Caco-2 (cell line): ENCODE data around the gene NEDD1. TPM values are rescaled to one million over a fixed set of nuclear protein-coding genes. Genes with fewer than 3 reads are reported as not detected.

Experiments
- BruUV-seq: library from RNA; stranded (reverse); fragments of 400-500 nt; replicated peaks from 2 replicates; lab custom pipeline; 2021; lab: Mats Ljungman, UMichigan
- CTCF ChIA-PET: fragments of 300-600 bp; sonication (Branson Sonifier 250); formaldehyde crosslinking; loops from one replicate; lab custom pipeline; 2022; ENCODE audit warnings: antibody characterized with exemption; lab: Charles Lee
- POLR2A ChIA-PET: fragments of 300-600 bp; sonication (Branson Sonifier 250); formaldehyde crosslinking; loops from one replicate; lab custom pipeline; 2022; ENCODE audit warnings: antibody characterized with exemption; lab: Charles Lee
- DNase-seq, 2 experiments: peaks; one replicate each; pipeline versions ENCODE4 v3.0.0 to v3.0.0-alpha.2; 2020 to 2022
- H3K27me3 ChIP-seq: replicated peaks from 2 replicates; pipeline ENCODE4 v1.6.0; 2011; ENCODE audit warnings: low read length; ENCODE audit not compliant: control insufficient read depth, insufficient read depth
- H3K36me3 ChIP-seq: 2 replicates; pipeline ENCODE4 v1.5.1; 2011; ENCODE audit warnings: low read length; ENCODE audit not compliant: control insufficient read depth, insufficient read depth
- H3K4me1 ChIP-seq: fragments of 250-450 bp; sonication (Bioruptor Pico); 2 replicates; pipeline ENCODE4 v1.5.1; 2020; ENCODE audit warnings: mild to moderate bottlenecking
- H3K4me3 ChIP-seq: 2 replicates; pipeline ENCODE4 v1.5.1; 2011; ENCODE audit warnings: low read depth, mild to moderate bottlenecking, control low read depth, low read length
- H3K9me3 ChIP-seq: fragments of 250-450 bp; sonication (Bioruptor Pico); 2 replicates; pipeline ENCODE4 v1.5.1; 2020; ENCODE audit warnings: mild to moderate bottlenecking, moderate library complexity
- H3K27ac Mint-ChIP-seq: one replicate; pipeline ENCODE4 v1.8.0; 2022; ENCODE audit warnings: mixed read lengths; ENCODE audit not compliant: unreplicated experiment
- H3K27me3 Mint-ChIP-seq: one replicate; pipeline ENCODE4 v1.8.0; 2022; ENCODE audit warnings: mixed read lengths; ENCODE audit not compliant: insufficient read depth, unreplicated experiment
- H3K36me3 Mint-ChIP-seq: one replicate; pipeline ENCODE4 v1.8.0; 2022; ENCODE audit warnings: mild to moderate bottlenecking, mixed read lengths; ENCODE audit not compliant: insufficient read depth, unreplicated experiment
- H3K4me1 Mint-ChIP-seq: one replicate; pipeline ENCODE4 v1.8.0; 2022; ENCODE audit warnings: low read depth, mixed read lengths; ENCODE audit not compliant: unreplicated experiment
- H3K4me3 Mint-ChIP-seq: one replicate; pipeline ENCODE4 v1.8.0; 2022; ENCODE audit warnings: mild to moderate bottlenecking, moderate library complexity, mixed read lengths; ENCODE audit not compliant: unreplicated experiment
- H3K9me3 Mint-ChIP-seq: one replicate; pipeline ENCODE4 v1.8.0; 2022; ENCODE audit warnings: mixed read lengths; ENCODE audit not compliant: unreplicated experiment
- CTCF ChIP-seq, 2 experiments: fragments of 200-600 bp in 1 of 2; IDR thresholded peaks; 1 replicate in 1 of 2; 2 replicates in 1 of 2; pipeline versions ENCODE4 v1.5.1 to v1.8.0; 2011 to 2022; ENCODE audit warnings: antibody characterized with exemption in 1 of 2, control low read depth in 1 of 2, inconsistent platforms in 1 of 2, low read depth in 1 of 2, low read length in 1 of 2, mild to moderate bottlenecking in 1 of 2, moderate library complexity in 1 of 2; ENCODE audit not compliant: insufficient read depth in 1 of 2, severe bottlenecking in 1 of 2, unreplicated experiment in 1 of 2
- intact Hi-C: fragments of 100-400 bp; cut with micrococcal nuclease; formaldehyde crosslinking; loops from one replicate; pipeline ENCODE4 v1.10.0; 2022; ENCODE audit not compliant: unreplicated experiment
- total RNA-seq: library from RNA; stranded (reverse); gene quantifications from 2 replicates; pipeline ENCODE4 v1.2.3, GENCODE V29; 2022

Gene NEDD1
- total RNA-seq, 1 experiment from 2014 or later, result 21.9 TPM

- no peaks in the 10 kb centered on the region for H3K4me1 Mint-ChIP-seq
- H3K36me3 Mint-ChIP-seq, result no peaks in the 10 kb centered on the region
- ChIA-PET CTCF (no interaction called here), POLR2A (no interaction called here)
- H3K4me1 ChIP-seq, result no peaks in the 10 kb centered on the region
- no TSS peak for BruUV-seq
- H3K4me3 ChIP-seq, result no peak overlapping the region
- H3K9me3 Mint-ChIP-seq, result no peaks in the 10 kb centered on the region
- no peaks in the 10 kb centered on the region for H3K36me3 ChIP-seq
- no peak for TF ChIP-seq CTCF (IDR thresholded peaks at IDR 0.05; ENCODE audit: insufficient read depth in 1 of 2, low read depth in 1 of 2, low read length in 1 of 2, severe bottlenecking in 1 of 2, unreplicated experiment in 1 of 2)
- no peak overlapping the region for H3K27ac Mint-ChIP-seq
- no peak overlapping the region for H3K4me3 Mint-ChIP-seq
- peaks cover 21% of the 10 kb centered on the region for H3K27me3 Mint-ChIP-seq
- H3K27me3 ChIP-seq, result no peaks in the 10 kb centered on the region
- H3K9me3 ChIP-seq, result no peaks in the 10 kb centered on the region
- no peak for DNase-seq
- intact Hi-C loops, result loop anchor here (5.0 kb wide), 1 partner anchor 152 kb away; no protein-coding TSS in a partner anchor
Measured at GRCh38 chr12:96994900-96995299, 87.8 kb downstream of the NEDD1 start.

DNA sequence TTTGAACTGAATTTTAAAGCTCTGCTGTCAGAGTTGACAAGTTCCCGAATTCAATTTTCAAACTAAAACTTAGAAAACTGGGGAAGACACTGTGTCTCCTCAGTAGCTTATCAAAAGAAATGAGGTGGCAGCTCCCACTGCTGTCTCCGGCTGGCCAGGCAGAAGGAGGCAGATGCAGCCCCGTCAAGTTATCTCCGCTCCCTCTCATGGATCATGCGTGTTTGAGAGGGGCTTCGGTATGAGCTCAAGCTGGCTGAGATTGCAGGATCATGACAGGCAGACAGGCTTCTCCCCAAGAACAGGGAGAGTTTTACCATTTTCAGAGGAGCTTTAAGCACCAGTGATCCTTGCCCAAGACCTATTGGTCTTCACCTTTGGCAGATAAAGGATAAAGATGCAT lies 88.8 kb downstream of the NEDD1 start:
- peaks cover 21% of the 10 kb centered on the region for H3K27me3 Mint-ChIP-seq
- no TSS peak for BruUV-seq
- ChIA-PET CTCF (interaction anchor here (0.6 kb wide), 1 partner anchor 1052 kb away, joined by 3 read pairs; no protein-coding TSS in a partner anchor), POLR2A (no interaction called here)
- Histone ChIP-seq H3K4me3 (no peak overlapping the region), H3K27me3 (no peaks in the 10 kb centered on the region), H3K36me3 (no peaks in the 10 kb centered on the region), H3K9me3 (no peaks in the 10 kb centered on the region), H3K4me1 (no peaks in the 10 kb centered on the region)
- H3K4me1 Mint-ChIP-seq, result no peaks in the 10 kb centered on the region
- no peak overlapping the region for H3K27ac Mint-ChIP-seq
- DNase-seq, result no peak
- intact Hi-C loops, result no loop called here
- no peaks in the 10 kb centered on the region for H3K9me3 Mint-ChIP-seq
- no peak overlapping the region for H3K4me3 Mint-ChIP-seq
- H3K36me3 Mint-ChIP-seq, result no peaks in the 10 kb centered on the region
- TF ChIP-seq CTCF (IDR thresholded peaks at IDR 0.05; ENCODE audit: insufficient read depth in 1 of 2, low read depth in 1 of 2, low read length in 1 of 2, severe bottlenecking in 1 of 2, unreplicated experiment in 1 of 2), result no peak

DNA sequence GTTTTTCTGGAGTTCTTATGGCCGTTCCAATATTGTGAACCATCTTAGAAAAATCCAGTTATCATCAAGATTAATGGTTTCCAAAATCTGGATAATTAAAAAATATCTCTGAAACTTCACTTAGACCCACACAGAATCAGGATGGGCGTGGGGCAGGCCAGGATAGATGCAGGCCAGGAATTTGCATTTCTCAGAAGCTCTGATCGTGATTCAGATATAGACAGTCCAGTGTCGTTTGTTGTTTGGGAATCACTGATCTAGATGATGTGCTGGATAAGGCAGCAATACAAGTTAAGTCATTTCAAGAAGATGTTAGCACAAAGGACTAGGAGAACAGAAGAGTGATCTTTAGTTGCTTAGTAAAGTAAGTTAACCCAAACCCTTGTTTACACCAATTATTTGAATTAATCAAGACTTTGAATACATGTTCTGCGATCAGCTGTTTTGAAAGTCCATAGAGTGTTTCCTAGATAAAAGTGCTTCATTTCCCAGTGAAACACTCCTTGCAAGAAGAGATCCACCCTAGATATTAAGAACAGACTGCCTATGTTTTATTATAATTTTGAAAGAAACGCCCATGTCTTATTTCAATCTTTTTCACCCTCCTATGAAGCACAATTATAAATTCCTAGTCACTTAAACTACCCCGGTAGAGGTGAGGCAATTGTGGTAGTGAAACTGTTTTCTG lies 90.9 kb downstream of the NEDD1 start:
- ChIA-PET POLR2A (no interaction called here), CTCF (no interaction called here)
- H3K9me3 ChIP-seq, result no peaks in the 10 kb centered on the region
- Mint-ChIP-seq H3K27ac (no peak overlapping the region), H3K4me1 (no peaks in the 10 kb centered on the region), H3K27me3 (peaks cover 14% of the 10 kb centered on the region), H3K9me3 (no peaks in the 10 kb centered on the region), H3K36me3 (no peaks in the 10 kb centered on the region), H3K4me3 (no peak overlapping the region)
- no peaks in the 10 kb centered on the region for H3K27me3 ChIP-seq
- intact Hi-C loops, result no loop called here
- H3K4me3 ChIP-seq, result no peak overlapping the region
- no peak for TF ChIP-seq CTCF (IDR thresholded peaks at IDR 0.05; ENCODE audit: insufficient read depth in 1 of 2, low read depth in 1 of 2, low read length in 1 of 2, severe bottlenecking in 1 of 2, unreplicated experiment in 1 of 2)
- no peaks in the 10 kb centered on the region for H3K4me1 ChIP-seq
- no TSS peak for BruUV-seq
- H3K36me3 ChIP-seq, result no peaks in the 10 kb centered on the region
- no peak for DNase-seq
